GM21360 (cell line): Measurements from ENCODE around the gene MCOLN1.

Experiments used
- ATAC-seq: cut with Tn5 transposase; IDR thresholded peaks from one replicate; pipeline ENCODE4 v1.9.1; 2021; ENCODE audit warnings: mild to moderate bottlenecking, moderate library complexity; ENCODE audit not compliant: unreplicated experiment

The MCOLN1 gene

GRCh38 chr19:7522072-7522922 is at the start of gene MCOLN1:
Gene MCOLN1, plus strand, starts transcription at chr19:7522624. Its CDS starts 127 bp downstream, at chr19:7522751.
- peak; percentile 74 for ATAC-seq

DNA sequence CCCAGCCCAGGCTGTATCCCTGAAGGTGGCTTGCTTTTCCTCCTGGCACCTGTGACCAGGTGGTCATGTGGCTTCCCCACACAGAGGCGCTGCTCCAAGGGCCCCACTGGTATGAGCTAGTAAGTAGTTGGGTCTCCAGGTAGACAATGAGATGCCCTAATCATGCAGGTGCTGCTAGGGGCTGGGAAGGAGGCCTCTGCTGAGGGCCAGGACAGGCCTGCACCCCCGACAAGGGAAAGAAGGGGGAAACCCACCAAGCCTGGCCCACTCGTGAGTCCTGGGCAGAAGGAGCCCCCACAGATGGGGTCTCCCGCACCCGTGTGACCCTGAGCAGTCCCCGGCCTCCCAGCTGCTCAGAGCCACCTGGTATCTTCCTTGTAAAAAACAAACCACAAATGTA is 46.8 kb upstream of the MCOLN1 start:
- no peak for ATAC-seq

- ATAC-seq = no peak
Measured at GRCh38 chr19:7476241-7476640, 46.2 kb upstream of the MCOLN1 start.

GRCh38 chr19:7476777-7477494 is 45.5 kb upstream of the MCOLN1 start:
- ATAC-seq = no peak

GRCh38 chr19:7477758-7478157 is 44.7 kb upstream of the MCOLN1 start:
- ATAC-seq = no peak

- no peak for ATAC-seq
Measured at GRCh38 chr19:7478173-7478842, 44.1 kb upstream of the MCOLN1 start.

GRCh38 chr19:7478843-7479227 is 43.6 kb upstream of the MCOLN1 start:
- no peak for ATAC-seq

- ATAC-seq = no peak
Measured at GRCh38 chr19:7480222-7480969, 42.0 kb upstream of the MCOLN1 start.

DNA sequence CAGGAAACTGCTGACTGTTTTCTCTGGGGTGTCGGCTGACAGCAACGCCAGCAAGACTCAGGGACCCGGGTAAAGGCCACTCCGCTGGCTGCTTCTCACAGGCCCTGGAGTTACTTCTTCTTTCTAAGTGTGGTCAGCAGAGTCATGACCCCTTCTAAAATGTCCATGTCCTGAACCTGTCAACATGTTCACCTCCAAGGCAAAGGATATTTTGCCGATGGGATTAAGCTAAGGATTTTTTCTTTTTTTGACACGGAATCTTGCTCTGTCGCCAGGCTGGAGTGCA is 41.5 kb upstream of the MCOLN1 start:
- ATAC-seq = no peak

- no peak for ATAC-seq
Measured at GRCh38 chr19:7482584-7483439, 39.6 kb upstream of the MCOLN1 start.

DNA sequence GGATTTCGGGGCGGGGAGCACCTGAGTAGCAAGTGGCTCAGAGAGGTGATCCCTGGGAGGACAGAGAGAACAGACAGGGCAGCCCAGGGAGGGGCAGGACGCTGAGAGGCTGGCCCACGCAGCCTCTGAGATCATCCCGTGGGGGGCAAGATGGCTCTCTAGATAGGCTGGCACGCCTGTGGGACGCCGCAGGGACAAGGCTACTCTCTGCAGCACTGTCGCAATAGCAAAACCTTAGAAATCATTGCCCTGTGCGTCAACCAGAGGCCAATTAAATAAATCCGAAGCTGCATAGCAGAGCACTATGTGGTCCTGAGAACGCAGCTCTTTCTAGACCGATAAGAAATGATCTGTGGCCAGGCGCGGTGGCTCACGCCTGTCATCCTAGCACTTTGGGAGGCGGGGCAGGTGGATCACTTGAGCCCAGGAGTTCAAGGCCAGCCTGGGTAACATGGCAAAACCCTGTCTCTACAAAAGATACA is 38.7 kb upstream of the MCOLN1 start:
- ATAC-seq = no peak

DNA sequence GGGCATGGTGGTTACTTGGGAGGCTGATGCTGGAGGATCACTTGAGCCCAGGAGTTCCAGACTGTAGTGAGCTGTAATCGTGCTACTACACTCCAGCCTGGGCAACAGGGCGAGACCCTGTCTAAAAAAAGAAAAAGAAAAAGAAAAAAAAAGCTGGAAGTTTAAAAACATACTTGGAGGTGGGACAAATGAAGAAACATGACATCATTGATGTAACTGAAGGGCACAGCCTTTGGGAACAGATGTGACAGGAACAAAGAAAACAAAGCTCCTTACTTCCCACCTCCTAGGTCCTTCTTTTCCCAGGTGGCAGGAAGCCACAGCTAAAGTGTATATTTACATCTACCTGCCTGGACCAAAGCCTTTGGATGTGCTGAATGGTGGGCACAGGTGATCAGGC is 35.5 kb upstream of the MCOLN1 start:
- ATAC-seq = no peak

- ATAC-seq = peak; percentile 94
Measured at GRCh38 chr19:7488736-7489353, 33.6 kb upstream of the MCOLN1 start, which contains the start of gene PEX11G. Gene PEX11G, minus strand, starts transcription at chr19:7489035. Its CDS starts 25 bp downstream, at chr19:7489010.

GRCh38 chr19:7489609-7490044 is 32.8 kb upstream of the MCOLN1 start:
- no peak for ATAC-seq

GRCh38 chr19:7492142-7492541 is 30.3 kb upstream of the MCOLN1 start:
- ATAC-seq = no peak

GRCh38 chr19:7492558-7492957 is 29.9 kb upstream of the MCOLN1 start:
- no peak for ATAC-seq

GRCh38 chr19:7494416-7495098 is 27.9 kb upstream of the MCOLN1 start:
- no peak for ATAC-seq

DNA sequence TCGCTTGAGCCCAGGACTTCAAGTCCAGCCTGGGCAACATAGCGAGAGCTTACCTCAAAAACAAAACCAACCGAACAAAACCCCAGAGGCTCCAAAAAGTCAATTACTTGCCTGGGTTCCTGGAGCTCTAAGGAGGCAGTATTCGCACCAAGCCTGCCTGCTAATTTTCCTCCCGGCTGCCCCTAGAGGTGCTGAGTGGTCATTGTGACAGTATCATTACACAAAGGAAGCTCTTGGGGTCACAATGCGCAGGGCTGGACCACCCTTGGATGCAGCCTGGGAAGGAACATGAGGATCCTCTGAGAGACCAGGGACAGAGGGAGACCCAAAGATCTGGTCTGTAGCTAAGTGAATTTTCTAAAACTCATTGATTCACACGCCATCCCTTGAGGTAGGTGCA is 25.1 kb upstream of the MCOLN1 start:
- no peak for ATAC-seq
